Neuron (in vitro differentiated cells): Measurements from ENCODE around the gene NFYC.

ENCODE experiments used
- H2AFZ ChIP-seq: one replicate; pipeline ENCODE4 v1.6.1; 2013; ENCODE audit warnings: low read depth, mild to moderate bottlenecking, inconsistent platforms, low read length, moderate library complexity
- H3K27me3 ChIP-seq: one replicate; pipeline ENCODE4 v1.6.1; 2013; ENCODE audit warnings: low read length; ENCODE audit not compliant: insufficient read depth
- H3K36me3 ChIP-seq: one replicate; pipeline ENCODE4 v1.6.1; 2013; ENCODE audit warnings: low read length; ENCODE audit not compliant: insufficient read depth
- H3K4me1 ChIP-seq: one replicate; pipeline ENCODE4 v1.6.1; 2013; ENCODE audit warnings: low read length; ENCODE audit not compliant: insufficient read depth
- H3K4me3 ChIP-seq: 2 replicates; pipeline ENCODE4 v1.5.1; 2013; ENCODE audit warnings: mild to moderate bottlenecking, low read length, moderate library complexity
- H3K9me3 ChIP-seq: one replicate; pipeline ENCODE4 v1.6.1; 2013; ENCODE audit warnings: low read length

NFYC gene

GRCh38 chr1:40691538-40692428 lies at the start of gene NFYC:
NFYC (plus strand) TSS chr1:40691704; CDS start chr1:40738844, 47,140 bp downstream.
- Histone ChIP-seq H3K9me3 (no peaks in the 10 kb centered on the region), H3K4me3 (peak within 1 kb of the TSS; percentile 89), H3K36me3 (peaks cover 7% of the 10 kb centered on the region), H2AFZ (peak within 1 kb of the TSS; percentile 71), H3K4me1 (peaks cover 17% of the 10 kb centered on the region), H3K27me3 (no peaks in the 10 kb centered on the region)

GRCh38 chr1:40645118-40645680 lies 46.3 kb upstream of the NFYC start:
- Histone ChIP-seq H3K4me3 (no peak overlapping the region), H3K9me3 (no peaks in the 10 kb centered on the region), H3K4me1 (peaks cover 26% of the 10 kb centered on the region), H3K36me3 (no peaks in the 10 kb centered on the region), H2AFZ (no peak overlapping the region), H3K27me3 (no peaks in the 10 kb centered on the region)

GRCh38 chr1:40646315-40646714 lies 45.2 kb upstream of the NFYC start:
- Histone ChIP-seq H3K27me3 (no peaks in the 10 kb centered on the region), H2AFZ (no peak overlapping the region)

GRCh38 chr1:40648200-40648599 lies 43.3 kb upstream of the NFYC start:
- peaks cover 27% of the 10 kb centered on the region for H3K4me1 ChIP-seq
- H3K27me3 ChIP-seq: no peaks in the 10 kb centered on the region

More at GRCh38 chr1:40646315-40646714, 45.2 kb upstream of the NFYC start:
- Histone ChIP-seq H3K4me1 (peaks cover 27% of the 10 kb centered on the region), H3K9me3 (no peaks in the 10 kb centered on the region), H3K4me3 (no peak overlapping the region), H3K36me3 (no peaks in the 10 kb centered on the region)

GRCh38 chr1:40648928-40649591 lies 42.4 kb upstream of the NFYC start:
- Histone ChIP-seq H3K9me3 (no peaks in the 10 kb centered on the region), H3K36me3 (no peaks in the 10 kb centered on the region), H3K4me1 (peaks cover 34% of the 10 kb centered on the region), H2AFZ (no peak overlapping the region), H3K27me3 (no peaks in the 10 kb centered on the region), H3K4me3 (no peak overlapping the region)

More at GRCh38 chr1:40648200-40648599, 43.3 kb upstream of the NFYC start:
- Histone ChIP-seq H2AFZ (no peak overlapping the region), H3K4me3 (no peak overlapping the region), H3K9me3 (no peaks in the 10 kb centered on the region), H3K36me3 (no peaks in the 10 kb centered on the region)

GRCh38 chr1:40649592-40649930 lies 41.9 kb upstream of the NFYC start:
- Histone ChIP-seq H3K4me1 (peaks cover 32% of the 10 kb centered on the region), H3K9me3 (no peaks in the 10 kb centered on the region), H3K36me3 (no peaks in the 10 kb centered on the region), H3K4me3 (no peak overlapping the region), H3K27me3 (no peaks in the 10 kb centered on the region), H2AFZ (no peak overlapping the region)

GRCh38 chr1:40650075-40650474 lies 41.4 kb upstream of the NFYC start:
- Histone ChIP-seq H3K4me1 (peaks cover 27% of the 10 kb centered on the region), H3K27me3 (no peaks in the 10 kb centered on the region)

GRCh38 chr1:40651138-40651857 lies 40.2 kb upstream of the NFYC start:
- H3K9me3 ChIP-seq: no peaks in the 10 kb centered on the region
- H3K36me3 ChIP-seq: no peaks in the 10 kb centered on the region
- no peak overlapping the region for H3K4me3 ChIP-seq
- no peak overlapping the region for H2AFZ ChIP-seq
- H3K27me3 ChIP-seq: no peaks in the 10 kb centered on the region
- peaks cover 22% of the 10 kb centered on the region for H3K4me1 ChIP-seq

More at GRCh38 chr1:40650075-40650474, 41.4 kb upstream of the NFYC start:
- H3K9me3 ChIP-seq: no peaks in the 10 kb centered on the region
- no peak overlapping the region for H2AFZ ChIP-seq
- no peaks in the 10 kb centered on the region for H3K36me3 ChIP-seq
- no peak overlapping the region for H3K4me3 ChIP-seq

GRCh38 chr1:40652468-40652867 lies 39.0 kb upstream of the NFYC start:
- Histone ChIP-seq H2AFZ (no peak overlapping the region), H3K4me3 (no peak overlapping the region), H3K36me3 (no peaks in the 10 kb centered on the region), H3K9me3 (no peaks in the 10 kb centered on the region), H3K27me3 (no peaks in the 10 kb centered on the region), H3K4me1 (peaks cover 22% of the 10 kb centered on the region)

GRCh38 chr1:40652979-40653378 lies 38.5 kb upstream of the NFYC start:
- no peak overlapping the region for H2AFZ ChIP-seq
- no peaks in the 10 kb centered on the region for H3K27me3 ChIP-seq
- peaks cover 22% of the 10 kb centered on the region for H3K4me1 ChIP-seq
- no peaks in the 10 kb centered on the region for H3K9me3 ChIP-seq
- H3K36me3 ChIP-seq: no peaks in the 10 kb centered on the region
- no peak overlapping the region for H3K4me3 ChIP-seq

GRCh38 chr1:40653851-40654537 lies 37.5 kb upstream of the NFYC start:
- Histone ChIP-seq H3K27me3 (no peaks in the 10 kb centered on the region), H3K36me3 (no peaks in the 10 kb centered on the region), H3K9me3 (no peaks in the 10 kb centered on the region), H3K4me3 (no peak overlapping the region), H3K4me1 (peaks cover 24% of the 10 kb centered on the region), H2AFZ (no peak overlapping the region)

GRCh38 chr1:40657046-40657445 lies 34.5 kb upstream of the NFYC start:
- H2AFZ ChIP-seq: no peak overlapping the region
- H3K36me3 ChIP-seq: no peaks in the 10 kb centered on the region
- no peaks in the 10 kb centered on the region for H3K9me3 ChIP-seq
- H3K4me3 ChIP-seq: no peak overlapping the region
- peaks cover 24% of the 10 kb centered on the region for H3K4me1 ChIP-seq
- no peaks in the 10 kb centered on the region for H3K27me3 ChIP-seq
